GM20000 (cell line): ENCODE results near the gene MEG3.

Experiments
- DNase-seq: peaks from one replicate; pipeline ENCODE4 v3.0.0; 2012; ENCODE audit warnings: low spot score
- CTCF ChIP-seq: IDR thresholded peaks from 2 replicates; pipeline ENCODE4 v1.5.1; 2012; ENCODE audit warnings: mild to moderate bottlenecking, control low read depth; ENCODE audit errors: extremely low read depth, missing control alignments

MEG3 gene

GRCh38 chr14:100872259-100873095, 46.6 kb downstream of the MEG3 start:
- no peak for DNase-seq
- no peak for TF ChIP-seq CTCF

DNA sequence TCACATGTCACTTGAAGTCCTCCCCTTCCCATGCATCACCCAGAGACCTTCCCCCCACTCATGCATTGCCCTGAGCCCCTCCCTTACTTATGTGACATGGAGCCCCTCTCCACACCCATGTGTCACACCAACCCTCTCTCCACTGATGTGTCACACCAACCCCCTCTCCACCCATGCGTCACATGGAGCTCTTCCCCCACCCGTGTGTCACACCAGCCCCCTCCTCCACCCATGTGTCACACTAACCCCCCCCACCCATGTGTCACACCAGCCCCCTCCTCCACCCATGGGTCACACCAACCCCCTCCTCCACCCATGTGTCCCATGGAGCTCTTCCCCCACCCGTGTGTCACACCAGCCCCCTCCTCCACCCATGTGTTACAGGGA, 47.2 kb downstream of the MEG3 start:
- DNase-seq, result no peak
- TF ChIP-seq CTCF, result no peak

DNA sequence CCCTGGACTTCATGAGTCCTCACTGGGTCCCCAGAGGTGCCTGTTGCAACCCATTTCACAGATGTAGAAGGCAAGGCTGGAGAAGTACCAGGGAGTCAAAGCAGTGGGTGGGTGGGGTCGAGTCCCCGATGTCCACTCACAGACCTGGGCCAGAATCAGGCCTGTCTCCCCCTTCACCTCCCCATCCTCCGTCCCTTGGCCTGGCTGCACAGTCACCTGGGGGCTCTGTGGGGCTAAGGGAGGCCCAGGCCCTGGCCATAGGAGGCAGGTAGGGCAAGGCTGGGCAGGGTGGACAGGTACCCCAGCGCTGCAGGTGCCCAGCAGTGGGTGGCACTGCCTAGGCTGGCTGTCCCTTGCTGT, 48.1 kb downstream of the MEG3 start:
- no peak for TF ChIP-seq CTCF
- no peak for DNase-seq

DNA sequence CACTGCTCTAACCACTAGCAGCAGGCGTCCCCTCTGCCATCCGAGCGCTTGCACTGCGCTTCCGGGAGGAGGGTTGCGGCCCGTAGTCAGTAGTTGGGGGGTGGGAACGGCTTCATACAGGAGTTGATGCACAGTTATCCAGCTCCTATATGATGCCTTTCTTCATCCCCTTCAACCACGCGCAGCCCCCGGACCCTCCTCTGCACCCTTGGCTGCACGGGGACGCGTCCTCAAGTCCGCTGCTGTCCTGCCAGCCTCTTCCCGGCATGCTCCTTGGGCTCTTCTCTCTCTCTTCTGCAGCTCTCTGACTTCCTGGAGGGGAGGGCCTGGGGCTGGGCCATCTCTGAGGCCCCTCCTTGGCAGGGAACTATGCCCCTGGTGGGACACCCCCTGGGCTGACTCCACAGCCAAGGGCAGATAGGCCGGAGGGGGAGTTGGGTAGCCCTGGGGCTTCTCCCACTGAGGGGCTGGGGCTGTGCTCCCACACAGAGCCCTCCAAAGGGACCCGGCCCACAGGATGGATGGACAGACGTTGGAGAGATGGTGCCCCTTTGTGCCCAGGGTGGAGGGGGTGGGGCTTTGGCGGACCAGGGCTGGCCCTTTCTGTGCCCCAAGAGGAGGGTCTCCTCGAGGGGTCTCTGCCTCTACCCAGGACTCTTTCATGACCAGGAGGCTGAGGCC, 48.6 kb downstream of the MEG3 start:
- no peak for TF ChIP-seq CTCF
- no peak for DNase-seq

DNA sequence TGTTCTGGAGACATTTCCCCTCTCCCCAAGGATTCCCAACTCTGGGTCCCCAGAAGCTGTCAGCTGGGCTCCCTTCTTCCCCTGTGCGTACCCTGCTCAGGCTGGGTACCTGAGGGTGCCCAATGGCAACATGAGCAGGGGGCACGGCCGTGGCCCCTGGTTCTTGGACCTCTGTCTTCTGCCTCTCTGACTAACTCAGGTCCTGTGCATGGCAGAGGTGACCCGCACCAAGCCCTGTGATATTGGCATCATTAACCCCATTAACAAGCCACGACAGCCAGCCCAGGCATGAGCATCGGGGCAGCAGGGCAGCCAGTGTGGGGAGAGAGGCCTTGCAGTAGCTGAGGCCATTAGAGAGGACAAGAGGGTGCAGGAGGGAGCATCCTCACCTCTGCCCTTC, 49.2 kb downstream of the MEG3 start:
- DNase-seq, result no peak
- TF ChIP-seq CTCF, result no peak

- DNase-seq, result no peak
- TF ChIP-seq CTCF, result no peak
Observed at GRCh38 chr14:100875861-100876590, 50.1 kb downstream of the MEG3 start.
